ENCODE measurements around the gene DMD. TPM values are rescaled to one million over a fixed set of nuclear protein-coding genes. Genes with fewer than 3 reads are reported as not detected.

The DMD gene
- 26.9 and 30.6 TPM in 2 replicates for total RNA-seq

DNA sequence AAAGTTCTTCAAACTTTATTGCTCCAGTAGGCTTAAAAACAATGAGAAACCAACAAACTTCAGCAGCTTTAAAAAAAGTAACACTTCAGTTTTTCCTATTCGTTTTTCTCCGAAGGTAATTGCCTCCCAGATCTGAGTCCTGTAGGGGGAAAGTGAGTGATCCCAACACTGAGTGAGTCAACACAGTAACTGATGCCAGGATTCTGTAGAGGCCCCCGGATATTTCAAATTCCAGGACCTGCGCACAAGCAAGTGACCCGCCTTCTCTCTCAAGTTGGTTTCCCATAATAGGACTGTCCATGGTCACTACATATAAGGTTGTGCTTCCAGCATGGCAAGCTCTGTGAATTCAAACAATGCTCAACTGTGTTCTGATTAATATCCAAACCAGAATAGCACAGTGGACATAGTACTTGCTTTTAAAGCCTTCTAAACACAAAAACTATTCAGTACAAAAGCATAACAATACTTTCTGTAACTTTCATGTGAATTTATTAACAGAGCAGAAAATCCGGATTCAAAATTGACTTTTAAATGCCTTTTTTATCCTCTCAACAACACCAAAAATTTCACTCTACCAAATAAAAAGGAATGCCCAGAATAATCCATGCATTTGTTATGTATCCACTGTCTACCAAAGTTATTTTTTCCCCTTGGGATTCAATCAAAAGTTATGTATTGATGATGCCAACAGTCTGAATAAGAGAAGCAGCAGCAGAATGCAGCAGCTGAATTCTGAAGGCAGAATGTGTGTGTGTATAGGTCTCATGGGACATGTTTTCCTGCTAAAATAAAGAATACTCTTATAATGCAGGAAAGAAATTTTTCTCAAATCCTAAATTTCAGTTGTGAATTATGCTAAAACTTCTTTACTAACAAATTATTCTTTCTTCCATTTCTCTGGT, at the start of gene DMD:
Gene DMD, minus strand, starts transcription at position 194 of the 905 bp plus-strand sequence. CDS start 237 bp downstream, outside the sequence.

DNA sequence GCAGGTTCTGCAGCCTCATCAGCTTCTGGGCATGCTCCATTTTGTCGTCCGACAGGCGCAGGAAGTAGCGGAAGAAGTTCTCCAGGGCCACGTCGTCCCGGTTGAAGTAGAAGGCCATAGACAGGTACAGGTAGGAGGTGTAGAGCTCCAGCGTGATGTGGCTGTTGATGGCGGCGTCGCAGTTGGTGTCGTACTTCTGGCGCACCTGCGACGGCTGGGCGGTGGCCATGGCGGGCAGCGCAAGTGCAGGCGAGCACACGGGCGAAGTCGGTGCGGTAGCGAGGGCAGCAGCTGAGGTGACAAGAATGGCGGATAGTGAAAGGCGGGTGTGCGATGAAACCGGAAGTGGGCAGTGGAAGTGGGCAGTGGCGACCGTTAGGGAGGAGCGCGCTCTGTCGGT, 2139.6 kb downstream of the DMD start, which contains the start of gene FTHL17:
Gene FTHL17, minus strand, starts transcription at position 317 of the 400 bp plus-strand sequence. Its CDS starts 88 bp downstream, at position 229.

Small RNA genes within 50 kb of the gene (small RNA-seq; reads per million reads assigned to genes)
- gene MIR3915 (ENCODE audit: low replicate concordance) = not detected
- gene MIR548F5 (ENCODE audit: low replicate concordance) = not detected
- gene RNA5SP501 (ENCODE audit: low replicate concordance) = not detected
- gene RNU6-894P (ENCODE audit: low replicate concordance) = not detected
